A673 (cell line): ENCODE data around the gene SMAD9.

Experiments used
- CTCF ChIP-seq: fragments of 300-800, 200-600 bp; sonication (generic); conservative IDR thresholded peaks from 2 replicates; pipeline ENCODE4 v1.5.1; 2017; ENCODE audit warnings: low read depth, mild to moderate bottlenecking, antibody characterized with exemption, low read length, moderate library complexity, mixed read lengths
- EZH2 ChIP-seq: fragments of 200-600 bp; sonication (generic); IDR thresholded peaks from 2 replicates; pipeline ENCODE4 v1.6.1; 2017; ENCODE audit warnings: borderline replicate concordance, low read depth, mild to moderate bottlenecking, mixed read lengths, antibody characterized with exemption, low read length; ENCODE audit not compliant: poor library complexity, severe bottlenecking

GRCh38 chr13:36840718-36841250 is 79.3 kb downstream of the SMAD9 start:
- no peak for TF ChIP-seq EZH2
- peak; percentile 51 for TF ChIP-seq CTCF
